HEK293T (cell line): Measurements from ENCODE around the gene SMURF1.

Experiments used
- ARNT ChIP-seq: fragments of 450-650 bp; IDR thresholded peaks from 2 replicates; pipeline ENCODE4 v1.6.1; 2017; ENCODE audit warnings: mild to moderate bottlenecking
- ELF4 ChIP-seq: fragments of 450-650 bp; IDR thresholded peaks from 2 replicates; pipeline ENCODE4 v1.6.1; 2017; ENCODE audit warnings: antibody characterized with exemption
- HDGF ChIP-seq: fragments of 450-650 bp; IDR thresholded peaks from 2 replicates; pipeline ENCODE4 v1.6.1; 2017; ENCODE audit warnings: antibody characterized with exemption, borderline replicate concordance
- SP1 ChIP-seq: fragments of 450-650 bp; IDR thresholded peaks from 2 replicates; pipeline ENCODE4 v1.6.1; 2017
- SUZ12 ChIP-seq: fragments of 450-650 bp; IDR thresholded peaks from 2 replicates; pipeline ENCODE4 v1.6.1; 2016; ENCODE audit warnings: mild to moderate bottlenecking
- TARDBP ChIP-seq: fragments of 450-650 bp; IDR thresholded peaks from 2 replicates; pipeline ENCODE4 v1.6.1; 2016
- ZNF384 ChIP-seq: fragments of 450-650 bp; IDR thresholded peaks from 2 replicates; pipeline ENCODE4 v1.6.1; 2016

GRCh38 chr7:99155211-99155610 is 11.3 kb upstream of the SMURF1 start:
- TF ChIP-seq TARDBP (no peak), ZNF384 (no peak), SUZ12 (no peak), SP1 (no peak), ARNT (no peak), HDGF (no peak), ELF4 (no peak)
